Measurements from ENCODE around the gene ARHGEF2.

GRCh38 chr1:155913969-155914757, 64.2 kb downstream of the ARHGEF2 start:
- TF ChIP-seq GABPA (IDR thresholded peaks at IDR 0.05; ENCODE audit: low read depth, low read length) (no peak), GABPA (CRISPR knock-in tag; IDR thresholded peaks at IDR 0.05; ENCODE audit: low read depth) (no peak), U2AF2 (IDR thresholded peaks at IDR 0.05; ENCODE audit: low read depth, low read length) (no peak), HDAC6 (IDR thresholded peaks at IDR 0.05; ENCODE audit: low read depth, low read length) (no peak), LBX2 (CRISPR knock-in tag; IDR thresholded peaks at IDR 0.05; ENCODE audit: borderline replicate concordance) (no peak), ATF7-NPFF (CRISPR knock-in tag; IDR thresholded peaks at IDR 0.05; ENCODE audit: low read depth) (no peak), SIN3A (IDR thresholded peaks at IDR 0.05; ENCODE audit: borderline replicate concordance, low read depth, low read length) (no peak), POLR2AphosphoS5 (IDR thresholded peaks at IDR 0.05; ENCODE audit: low read depth, low read length) (no peak)

Measured in HepG2 (cell line).